ENCODE measurements around the gene MXD4. TPM values are rescaled to one million over a fixed set of nuclear protein-coding genes. Genes with fewer than 3 reads are reported as not detected.
A peak's percentile ranks its signal among the peaks of the same experiment; 100 is the strongest.

Gene MXD4
- total and polyA plus RNA-seq, 2 of the 13 experiments (the other 11 are each of a cell fraction or from before 2014, with no cell fraction given), result 29.0 to 31.3 TPM

DNA sequence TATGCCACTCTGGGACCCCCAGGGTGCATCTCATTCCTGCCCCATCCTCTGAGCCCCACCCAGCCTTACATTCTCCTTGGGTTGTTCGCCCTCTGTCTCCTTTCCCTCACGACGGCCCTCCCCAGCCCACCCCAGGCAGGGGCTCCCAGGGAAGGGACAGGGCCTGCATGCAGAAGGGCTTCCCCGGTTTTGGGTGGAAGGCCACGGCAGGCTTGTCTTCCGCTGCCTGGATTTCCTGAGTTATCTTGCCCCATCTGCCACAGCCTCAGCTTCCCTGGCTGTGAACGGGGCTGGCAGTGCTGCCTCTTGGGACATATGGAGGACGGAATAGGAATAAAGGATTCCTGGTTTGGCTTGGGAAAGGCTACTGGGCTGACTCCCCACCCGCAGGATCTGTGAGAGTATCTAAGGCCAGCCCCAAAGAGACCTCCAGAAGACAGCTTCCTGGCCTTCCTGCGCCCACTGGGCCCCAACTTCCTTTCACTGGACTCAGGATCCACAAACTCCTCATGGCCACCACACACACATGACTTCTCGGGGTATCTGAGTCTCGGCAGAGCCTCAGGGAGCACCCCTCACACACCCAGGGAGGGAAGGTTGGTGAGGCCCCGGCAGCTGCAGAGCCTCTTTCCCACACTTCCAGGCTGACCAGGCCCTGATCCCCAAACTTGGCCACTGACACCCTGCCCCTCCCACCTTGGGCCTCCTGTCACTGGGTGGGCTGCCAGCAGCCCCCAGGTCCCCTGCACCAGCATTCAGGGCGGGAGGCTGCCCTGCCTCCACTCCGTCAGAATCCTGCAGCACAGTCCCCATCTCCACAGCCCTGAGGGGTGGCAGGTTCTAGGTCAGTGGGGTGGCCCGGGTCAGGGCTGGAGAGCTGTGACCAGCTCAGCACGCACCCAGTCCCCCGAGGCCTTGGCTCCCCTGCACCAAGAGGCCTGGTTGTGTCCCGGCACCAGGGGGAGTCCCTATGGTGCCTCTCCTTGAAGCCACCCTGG, 3.5 kb upstream of the MXD4 start:
- WGBS (ENCODE audit: low lambda C conversion rate), result 29% methylated on average over 7 of the region's 19 CpGs
- Histone ChIP-seq H4K20me1 (ENCODE audit: insufficient read depth, low read length) (no peaks in the 10 kb centered on the region), H3K79me2 (ENCODE audit: insufficient read depth, low read length) (peaks cover 6% of the 10 kb centered on the region), H3K27me3 (ENCODE audit: control insufficient read depth in 1 of 2, insufficient read depth in 2 of 2, low read length in 2 of 2) (peaks cover 17 to 58% of the 10 kb centered on the region in 2 experiments; a peak in 4 of 5 replicates), H3K36me3 (replicated peaks in 1 of 2; ENCODE audit: control insufficient read depth in 1 of 2, insufficient read depth in 2 of 2, low read length in 2 of 2) (no peaks in the 10 kb centered on the region), H3K4me2 (ENCODE audit: low read depth, low read length) (no peak overlapping the region), H3K4me3 (replicated peaks in 1 of 3; ENCODE audit: insufficient read depth in 1 of 3, low read depth in 2 of 3, low read length in 3 of 3) (no peak overlapping the region), H3K4me1 (ENCODE audit: insufficient read depth, low read length) (peaks cover 18% of the 10 kb centered on the region), H3K9ac (ENCODE audit: insufficient read depth, low read depth, low read length) (no peak overlapping the region), H2AFZ (ENCODE audit: low read length) (no peak overlapping the region), H3K27ac (ENCODE audit: extremely low read length, insufficient read depth, low read length) (no peak overlapping the region), H3K9me3 (ENCODE audit: low read length) (no peaks in the 10 kb centered on the region)
- FAIRE-seq, result no peak
- no peak for DNase-seq (ENCODE audit: low spot score)
- CTCF ChIA-PET (ENCODE audit: low intra/inter-chr PET ratio, low total read pairs), result no interaction called here
- in situ Hi-C loops (cut with HindIII; ENCODE audit: extremely low pct_ligation_motif_present, low pct_unique_long_range_greater_than_20kb), result no loop called here
- intact Hi-C loops (cut with micrococcal nuclease; ENCODE audit: unreplicated experiment), result no loop called here
- no TSS peak for BruUV-seq (replicated peaks)
- no peak for ATAC-seq
- TF ChIP-seq, protein P1, sequence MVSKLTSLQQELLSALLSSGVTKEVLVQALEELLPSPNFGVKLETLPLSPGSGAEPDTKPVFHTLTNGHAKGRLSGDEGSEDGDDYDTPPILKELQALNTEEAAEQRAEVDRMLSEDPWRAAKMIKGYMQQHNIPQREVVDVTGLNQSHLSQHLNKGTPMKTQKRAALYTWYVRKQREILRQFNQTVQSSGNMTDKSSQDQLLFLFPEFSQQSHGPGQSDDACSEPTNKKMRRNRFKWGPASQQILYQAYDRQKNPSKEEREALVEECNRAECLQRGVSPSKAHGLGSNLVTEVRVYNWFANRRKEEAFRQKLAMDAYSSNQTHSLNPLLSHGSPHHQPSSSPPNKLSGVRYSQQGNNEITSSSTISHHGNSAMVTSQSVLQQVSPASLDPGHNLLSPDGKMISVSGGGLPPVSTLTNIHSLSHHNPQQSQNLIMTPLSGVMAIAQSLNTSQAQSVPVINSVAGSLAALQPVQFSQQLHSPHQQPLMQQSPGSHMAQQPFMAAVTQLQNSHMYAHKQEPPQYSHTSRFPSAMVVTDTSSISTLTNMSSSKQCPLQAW (CRISPR knock-in tag; IDR thresholded peaks at IDR 0.05), result no peak
- TF ChIP-seq, protein P2, sequence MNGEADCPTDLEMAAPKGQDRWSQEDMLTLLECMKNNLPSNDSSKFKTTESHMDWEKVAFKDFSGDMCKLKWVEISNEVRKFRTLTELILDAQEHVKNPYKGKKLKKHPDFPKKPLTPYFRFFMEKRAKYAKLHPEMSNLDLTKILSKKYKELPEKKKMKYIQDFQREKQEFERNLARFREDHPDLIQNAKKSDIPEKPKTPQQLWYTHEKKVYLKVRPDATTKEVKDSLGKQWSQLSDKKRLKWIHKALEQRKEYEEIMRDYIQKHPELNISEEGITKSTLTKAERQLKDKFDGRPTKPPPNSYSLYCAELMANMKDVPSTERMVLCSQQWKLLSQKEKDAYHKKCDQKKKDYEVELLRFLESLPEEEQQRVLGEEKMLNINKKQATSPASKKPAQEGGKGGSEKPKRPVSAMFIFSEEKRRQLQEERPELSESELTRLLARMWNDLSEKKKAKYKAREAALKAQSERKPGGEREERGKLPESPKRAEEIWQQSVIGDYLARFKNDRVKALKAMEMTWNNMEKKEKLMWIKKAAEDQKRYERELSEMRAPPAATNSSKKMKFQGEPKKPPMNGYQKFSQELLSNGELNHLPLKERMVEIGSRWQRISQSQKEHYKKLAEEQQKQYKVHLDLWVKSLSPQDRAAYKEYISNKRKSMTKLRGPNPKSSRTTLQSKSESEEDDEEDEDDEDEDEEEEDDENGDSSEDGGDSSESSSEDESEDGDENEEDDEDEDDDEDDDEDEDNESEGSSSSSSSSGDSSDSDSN (CRISPR knock-in tag; IDR thresholded peaks at IDR 0.05), result 0 out of 2 replicates have a peak, but pooled peaks have one; percentile 23
- POLR2A ChIA-PET, result no interaction called here

Measured in HepG2 (cell line).